A549 (cell line): ENCODE results near the gene ACACA. TPM values are rescaled to one million over a fixed set of nuclear protein-coding genes. Genes with fewer than 3 reads are reported as not detected.

Experiments used
- ATAC-seq, 2 experiments: fragments of 200-7000 bp in 1 of 2; fragments of >200 bp in 1 of 2; cut with Nextera tagmentation in 1 of 2; cut with Tn5 transposase in 1 of 2; 3 replicates each; pipeline versions ENCODE4 v1.8.0 to v1.9.1; 2018 to 2020; ENCODE audit warnings: mild to moderate bottlenecking in 1 of 2, moderate library complexity in 1 of 2
- CTCF ChIA-PET: fragments of 300-600 bp; sonication (Branson Sonifier 250); formaldehyde crosslinking; extraction: SDS; loops from one replicate; lab custom pipeline; 2021; ENCODE audit warnings: antibody characterized with exemption, inconsistent platforms; lab: Yijun Ruan, JAX
- POLR2A ChIA-PET: fragments of 350-600 bp; formaldehyde crosslinking; extraction: SDS; loops from one replicate; lab custom pipeline; 2021; ENCODE audit warnings: antibody characterized with exemption, inconsistent platforms; lab: Yijun Ruan, JAX
- DNase-seq, 2 experiments: peaks; one replicate each; pipeline versions ENCODE4 v3.0.0 to v3.0.0-alpha.2; 2011 to 2016; ENCODE audit warnings: low read depth in 1 of 2, low spot score in 1 of 2
- FAIRE-seq: peaks from 2 replicates; lab custom pipeline; 2011; peaks lifted over from hg19 to GRCh38; lab: Jason Lieb, UNC
- H3K27ac ChIP-seq, 2 experiments: fragments of >200 bp; sonication (Bioruptor Twin); formaldehyde crosslinking; 3 replicates each; pipeline ENCODE4 v1.5.1; 2016 to 2017
- H3K4me1 ChIP-seq: fragments of >200 bp; sonication (Bioruptor Twin); formaldehyde crosslinking; 3 replicates; pipeline ENCODE4 v1.6.1; 2016
- H3K4me2 ChIP-seq: fragments of >200 bp; sonication (Bioruptor Twin); formaldehyde crosslinking; 3 replicates; pipeline ENCODE4 v1.6.1; 2016
- H3K4me3 ChIP-seq: fragments of >200 bp; sonication (Bioruptor Twin); formaldehyde crosslinking; 3 replicates; pipeline ENCODE4 v1.5.1; 2016
- H3K9me3 ChIP-seq: fragments of >200 bp; sonication (Bioruptor Twin); formaldehyde crosslinking; 3 replicates; pipeline ENCODE4 v1.6.1; 2016
- BHLHE40 ChIP-seq: IDR thresholded peaks from 2 replicates; pipeline ENCODE4 v1.6.1; 2012; ENCODE audit warnings: low read depth, low read length, inconsistent platforms
- CHD4 ChIP-seq: fragments of 200-600 bp; sonication (generic); IDR thresholded peaks from 2 replicates; pipeline ENCODE4 v1.6.1; 2016; ENCODE audit warnings: antibody characterized with exemption, mild to moderate bottlenecking, borderline replicate concordance
- EHF ChIP-seq: fragments of 250-450 bp; sonication (Bioruptor Pico); IDR thresholded peaks from 2 replicates; pipeline ENCODE4 v1.5.0; 2020; ENCODE audit warnings: mild to moderate bottlenecking
- EHMT2 ChIP-seq: fragments of 200-600 bp; sonication (generic); IDR thresholded peaks from 2 replicates; pipeline ENCODE4 v1.6.1; 2016; ENCODE audit warnings: antibody characterized with exemption, low read depth, mild to moderate bottlenecking, moderate library complexity
- FOXS1 ChIP-seq: fragments of 250-450 bp; sonication (Bioruptor Pico); IDR thresholded peaks from 2 replicates; pipeline ENCODE4 v1.5.0; 2020; ENCODE audit warnings: mild to moderate bottlenecking, moderate library complexity
- HDAC2 ChIP-seq: fragments of 200-600 bp; sonication (generic); IDR thresholded peaks from 2 replicates; pipeline ENCODE4 v1.6.1; 2016
- HEYL ChIP-seq: fragments of 250-450 bp; sonication (Bioruptor Pico); IDR thresholded peaks from 2 replicates; pipeline ENCODE4 v1.8.0; 2021; ENCODE audit warnings: mild to moderate bottlenecking, moderate library complexity
- JUNB ChIP-seq: fragments of >200 bp; sonication (Bioruptor Twin); formaldehyde crosslinking; IDR thresholded peaks from 2 replicates; pipeline ENCODE4 v1.6.1; 2016
- KDM1A ChIP-seq: fragments of 200-600 bp; sonication (generic); IDR thresholded peaks from 2 replicates; pipeline ENCODE4 v1.6.1; 2016; ENCODE audit warnings: low read depth, mild to moderate bottlenecking
- NPAS2 ChIP-seq: fragments of 250-450 bp; sonication (Bioruptor Pico); IDR thresholded peaks from 2 replicates; pipeline ENCODE4 v1.8.0; 2022; ENCODE audit warnings: mild to moderate bottlenecking, moderate library complexity, borderline replicate concordance
- POLR2A ChIP-seq: IDR thresholded peaks from 2 replicates; pipeline ENCODE4 v1.6.1; 2012; ENCODE audit warnings: mild to moderate bottlenecking, low read length
- RAD21 ChIP-seq, 2 experiments: fragments of >200 bp in 1 of 2; sonication (Bioruptor Twin) in 1 of 2; formaldehyde crosslinking in 1 of 2; IDR thresholded peaks in 1 of 2; conservative IDR thresholded peaks in 1 of 2; 2 replicates in 1 of 2; 3 replicates in 1 of 2; pipeline ENCODE4 v1.6.1; 2012 to 2018; ENCODE audit warnings: inconsistent platforms in 1 of 2
- RARB ChIP-seq: fragments of 250-450 bp; sonication (Bioruptor Pico); IDR thresholded peaks from 2 replicates; pipeline ENCODE4 v1.8.0; 2021; ENCODE audit warnings: mild to moderate bottlenecking, moderate library complexity
- RCOR1 ChIP-seq: fragments of 150-350 bp; IDR thresholded peaks from 2 replicates; pipeline ENCODE4 v1.6.1; 2014; ENCODE audit warnings: antibody characterized with exemption, low read length, low read depth
- RFX5 ChIP-seq: fragments of 450-650 bp; IDR thresholded peaks from 2 replicates; pipeline ENCODE4 v1.7.1; 2014; ENCODE audit warnings: antibody characterized with exemption, mild to moderate bottlenecking, moderate library complexity
- RNF2 ChIP-seq: fragments of 200-600 bp; sonication (generic); IDR thresholded peaks from 2 replicates; pipeline ENCODE4 v1.6.1; 2016; ENCODE audit warnings: low read depth, mild to moderate bottlenecking, antibody characterized with exemption, moderate library complexity, borderline replicate concordance
- TP53 ChIP-seq: fragments of 250-450 bp; sonication (Bioruptor Pico); IDR thresholded peaks from 2 replicates; pipeline ENCODE4 v1.5.0; 2021; ENCODE audit warnings: mild to moderate bottlenecking, moderate library complexity
- WGBS: methylation state at CpG from one replicate; pipeline ENCODE4 v1.1.6; 2017; ENCODE audit errors: missing lambda C conversion rate; 5-methylcytosine and 5-hydroxymethylcytosine counted together
- polyA plus RNA-seq, 4 experiments: library from polyadenylated mRNA; depleted of rRNA in 3 of 4; stranded (reverse); fragments of >200 nt; fragmentation: RNase III in 1 of 4; extraction: RNeasy Plus Mini Kit Qiagen cat#74134 plus additional on column Dnase treatment in 1 of 4; gene quantifications; 2 replicates in 3 of 4; 3 replicates in 1 of 4; pipeline ENCODE4 v1.2.3, GENCODE V29; 2011 to 2017
- TF ChIP-seq, protein P1 (sequence below): IDR thresholded peaks from 2 replicates; pipeline ENCODE4 v1.6.1; 2012
- TF ChIP-seq, protein P2 (sequence below): fragments of 250-450 bp; sonication (Bioruptor Pico); IDR thresholded peaks from 2 replicates; pipeline ENCODE4 v1.5.0; 2020; ENCODE audit warnings: low read depth, mild to moderate bottlenecking, moderate library complexity
- TF ChIP-seq, protein P3 (sequence below): fragments of >200 bp; sonication (Bioruptor Twin); formaldehyde crosslinking; IDR thresholded peaks from 3 replicates; pipeline ENCODE4 v1.5.1; 2016
- TF ChIP-seq, protein P4 (sequence below): IDR thresholded peaks from 2 replicates; pipeline ENCODE4 v1.6.1; 2012; ENCODE audit warnings: low read depth, borderline replicate concordance
- TF ChIP-seq, protein P5 (sequence below): fragments of 250-450 bp; sonication (Bioruptor Pico); IDR thresholded peaks from 2 replicates; pipeline ENCODE4 v1.5.0; 2021; ENCODE audit warnings: mild to moderate bottlenecking, moderate library complexity, borderline replicate concordance
- TF ChIP-seq, protein P6 (sequence below): fragments of 150-350 bp; IDR thresholded peaks from 2 replicates; pipeline ENCODE4 v1.6.1; 2014; ENCODE audit warnings: low read depth, mild to moderate bottlenecking, low read length

Gene ACACA
- polyA plus RNA-seq, 2 of the 4 experiments (the other 2 are of a cell fraction), result 51.8 to 112 TPM

DNA sequence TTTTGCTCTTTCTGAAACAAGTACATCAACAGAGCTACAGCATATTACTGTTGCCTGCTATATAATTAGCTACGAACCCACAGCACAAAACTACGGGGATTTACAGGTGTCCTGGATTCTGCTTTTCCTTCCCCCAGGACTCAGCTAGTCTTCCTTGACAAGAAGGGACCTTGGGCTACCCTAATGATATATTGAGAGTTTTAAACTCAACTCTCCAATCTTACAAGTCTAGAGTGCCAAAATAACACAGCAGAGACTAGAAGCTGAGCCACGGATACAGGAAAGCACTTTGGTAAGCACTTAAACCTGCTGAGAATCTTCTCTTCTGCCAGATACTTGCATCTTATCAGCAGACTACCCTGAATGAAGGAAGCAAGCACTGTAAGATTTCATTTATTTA, 192.2 kb downstream of the ACACA start:
- DNase-seq (no peak), FAIRE-seq (no peak), ATAC-seq (no peak)
- TF ChIP-seq, protein P1, sequence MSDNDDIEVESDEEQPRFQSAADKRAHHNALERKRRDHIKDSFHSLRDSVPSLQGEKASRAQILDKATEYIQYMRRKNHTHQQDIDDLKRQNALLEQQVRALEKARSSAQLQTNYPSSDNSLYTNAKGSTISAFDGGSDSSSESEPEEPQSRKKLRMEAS, result no peak
- TF ChIP-seq, protein P2, sequence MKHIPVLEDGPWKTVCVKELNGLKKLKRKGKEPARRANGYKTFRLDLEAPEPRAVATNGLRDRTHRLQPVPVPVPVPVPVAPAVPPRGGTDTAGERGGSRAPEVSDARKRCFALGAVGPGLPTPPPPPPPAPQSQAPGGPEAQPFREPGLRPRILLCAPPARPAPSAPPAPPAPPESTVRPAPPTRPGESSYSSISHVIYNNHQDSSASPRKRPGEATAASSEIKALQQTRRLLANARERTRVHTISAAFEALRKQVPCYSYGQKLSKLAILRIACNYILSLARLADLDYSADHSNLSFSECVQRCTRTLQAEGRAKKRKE (CRISPR knock-in tag), result no peak
- TF ChIP-seq JUNB (no peak), EHF (CRISPR knock-in tag) (no peak), RFX5 (no peak)
- H3K4me3 ChIP-seq, result no peak overlapping the region
- no peak overlapping the region for H3K27ac ChIP-seq
- no peaks in the 10 kb centered on the region for H3K9me3 ChIP-seq
- 94% methylated on average over 3 of the region's 3 CpGs for WGBS
- no peaks in the 10 kb centered on the region for H3K4me1 ChIP-seq
- ChIA-PET CTCF (interaction anchor here (0.8 to 3.8 kb wide), 8 partner anchors 10 to 589 kb away, joined by 3 to 14 read pairs (median 4); no protein-coding TSS in a partner anchor), POLR2A (interaction anchor here (0.6 kb wide), 1 partner anchor 72 kb away, joined by 3 read pairs; no protein-coding TSS in a partner anchor)
- no peak overlapping the region for H3K4me2 ChIP-seq

DNA sequence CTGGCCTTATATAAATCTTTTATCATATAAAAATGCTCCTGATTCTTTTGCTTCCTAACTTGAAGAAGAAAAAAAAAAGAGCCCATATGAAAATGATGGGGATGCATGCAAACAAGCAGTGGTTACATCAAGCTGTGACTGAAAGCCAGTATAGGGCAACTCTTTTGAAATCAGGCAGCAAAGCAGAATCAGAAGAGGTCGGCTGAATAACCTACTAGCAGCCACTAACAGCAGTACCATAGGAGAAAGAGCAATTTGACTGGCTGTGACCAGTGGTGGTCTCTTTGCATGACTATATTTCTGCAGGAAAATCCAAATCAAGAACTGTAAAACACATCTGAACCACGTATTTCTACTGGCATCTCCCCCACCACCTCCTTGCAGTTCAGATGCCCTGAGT, 192.7 kb downstream of the ACACA start:
- TF ChIP-seq EHF (CRISPR knock-in tag) (no peak), TP53 (no peak), RNF2 (no peak), RARB (CRISPR knock-in tag) (no peak), FOXS1 (no peak), HDAC2 (no peak), KDM1A (no peak)
- TF ChIP-seq, protein P3, sequence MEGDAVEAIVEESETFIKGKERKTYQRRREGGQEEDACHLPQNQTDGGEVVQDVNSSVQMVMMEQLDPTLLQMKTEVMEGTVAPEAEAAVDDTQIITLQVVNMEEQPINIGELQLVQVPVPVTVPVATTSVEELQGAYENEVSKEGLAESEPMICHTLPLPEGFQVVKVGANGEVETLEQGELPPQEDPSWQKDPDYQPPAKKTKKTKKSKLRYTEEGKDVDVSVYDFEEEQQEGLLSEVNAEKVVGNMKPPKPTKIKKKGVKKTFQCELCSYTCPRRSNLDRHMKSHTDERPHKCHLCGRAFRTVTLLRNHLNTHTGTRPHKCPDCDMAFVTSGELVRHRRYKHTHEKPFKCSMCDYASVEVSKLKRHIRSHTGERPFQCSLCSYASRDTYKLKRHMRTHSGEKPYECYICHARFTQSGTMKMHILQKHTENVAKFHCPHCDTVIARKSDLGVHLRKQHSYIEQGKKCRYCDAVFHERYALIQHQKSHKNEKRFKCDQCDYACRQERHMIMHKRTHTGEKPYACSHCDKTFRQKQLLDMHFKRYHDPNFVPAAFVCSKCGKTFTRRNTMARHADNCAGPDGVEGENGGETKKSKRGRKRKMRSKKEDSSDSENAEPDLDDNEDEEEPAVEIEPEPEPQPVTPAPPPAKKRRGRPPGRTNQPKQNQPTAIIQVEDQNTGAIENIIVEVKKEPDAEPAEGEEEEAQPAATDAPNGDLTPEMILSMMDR, result no peak
- ATAC-seq (no peak), FAIRE-seq (no peak), DNase-seq (no peak)
- no peak overlapping the region for H3K4me2 ChIP-seq
- WGBS, result 87% methylated on average over 2 of the region's 2 CpGs
- no peaks in the 10 kb centered on the region for H3K4me1 ChIP-seq
- H3K4me3 ChIP-seq, result no peak overlapping the region
- H3K27ac ChIP-seq, result no peak overlapping the region
- CTCF ChIA-PET, result interaction anchor here (0.8 to 3.8 kb wide), 8 partner anchors 10 to 588 kb away, joined by 3 to 14 read pairs (median 4); no protein-coding TSS in a partner anchor
- POLR2A ChIA-PET, result no interaction called here
- H3K9me3 ChIP-seq, result no peaks in the 10 kb centered on the region

DNA sequence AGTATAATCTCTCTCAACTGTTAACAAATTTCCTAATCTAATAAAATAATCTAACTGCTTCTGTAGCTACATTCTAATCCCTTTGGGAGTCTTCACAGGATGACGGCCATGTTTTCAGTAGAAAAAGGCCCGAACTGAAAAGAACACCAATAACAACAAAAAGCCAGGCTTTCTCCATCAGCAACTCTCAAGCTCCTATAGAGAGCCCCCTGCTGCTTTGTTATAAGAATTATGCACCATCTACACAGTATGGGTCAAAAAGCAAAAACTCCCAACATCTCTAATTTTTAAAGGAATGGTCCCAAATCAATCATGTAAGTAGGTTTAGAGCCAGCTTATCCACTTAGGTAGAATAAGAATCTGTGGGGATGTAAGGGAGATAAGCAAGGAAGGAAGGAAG, 194.5 kb downstream of the ACACA start:
- FAIRE-seq (no peak), DNase-seq (no peak), ATAC-seq (peak in 1 of 2 experiments; percentile 53; a peak in 2 of 6 replicates)
- CTCF ChIA-PET, result interaction anchor here (1.3 to 3.8 kb wide), 3 partner anchors 12 to 573 kb away, joined by 3 to 14 read pairs (median 5); no protein-coding TSS in a partner anchor
- H3K4me1 ChIP-seq, result no peaks in the 10 kb centered on the region
- H3K27ac ChIP-seq, result no peak overlapping the region
- H3K4me2 ChIP-seq, result no peak overlapping the region
- no peaks in the 10 kb centered on the region for H3K9me3 ChIP-seq
- 0 out of 5 replicates have a peak, but pooled peaks of 1 of the 2 experiments have one; percentile 5 for TF ChIP-seq RAD21 (conservative IDR thresholded peaks at IDR 0.05 in 1 of 2, IDR thresholded peaks at IDR 0.05 in 1 of 2)
- TF ChIP-seq RCOR1, result no peak
- POLR2A ChIA-PET, result no interaction called here
- 95% methylated on average over 2 of the region's 2 CpGs for WGBS
- no peak overlapping the region for H3K4me3 ChIP-seq

DNA sequence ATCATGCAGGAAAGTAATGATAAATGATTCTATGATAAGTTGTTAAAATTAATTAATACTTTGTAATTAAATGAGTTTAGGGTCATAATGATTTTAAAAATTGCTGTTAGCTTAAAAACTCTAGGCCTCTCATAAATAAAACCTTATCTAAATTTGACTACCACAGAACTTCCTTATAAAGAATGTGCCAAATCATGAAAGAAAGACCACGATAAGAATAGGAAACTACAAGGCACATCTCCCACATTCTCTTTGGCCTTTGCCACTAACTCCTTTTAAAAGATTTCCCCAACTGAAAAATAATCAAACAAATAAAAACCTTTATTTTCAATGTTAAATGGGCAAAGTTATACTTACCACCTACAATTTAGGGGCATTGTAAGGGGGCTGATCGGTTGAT, 195.5 kb downstream of the ACACA start:
- no peak for FAIRE-seq
- H3K4me2 ChIP-seq, result no peak overlapping the region
- ATAC-seq, result no peak
- H3K27ac ChIP-seq, result no peak overlapping the region
- CTCF ChIA-PET, result interaction anchor here (0.5 to 2.1 kb wide), 10 partner anchors 13 to 608 kb away, joined by 3 to 6 read pairs (median 3); no protein-coding TSS in a partner anchor
- no peaks in the 10 kb centered on the region for H3K9me3 ChIP-seq
- no peak for DNase-seq
- H3K4me1 ChIP-seq, result no peaks in the 10 kb centered on the region
- WGBS, result 94% methylated on average over 2 of the region's 2 CpGs
- POLR2A ChIA-PET, result interaction anchor here (0.6 kb wide), 1 partner anchor 333 kb away, joined by 3 read pairs; no protein-coding TSS in a partner anchor
- no peak overlapping the region for H3K4me3 ChIP-seq
- TF ChIP-seq, protein P4, sequence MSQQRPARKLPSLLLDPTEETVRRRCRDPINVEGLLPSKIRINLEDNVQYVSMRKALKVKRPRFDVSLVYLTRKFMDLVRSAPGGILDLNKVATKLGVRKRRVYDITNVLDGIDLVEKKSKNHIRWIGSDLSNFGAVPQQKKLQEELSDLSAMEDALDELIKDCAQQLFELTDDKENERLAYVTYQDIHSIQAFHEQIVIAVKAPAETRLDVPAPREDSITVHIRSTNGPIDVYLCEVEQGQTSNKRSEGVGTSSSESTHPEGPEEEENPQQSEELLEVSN, result no peak
- TF ChIP-seq CHD4 (no peak), EHMT2 (no peak), POLR2A (no peak), HEYL (CRISPR knock-in tag) (no peak), BHLHE40 (no peak), NPAS2 (no peak)
- TF ChIP-seq, protein P5, sequence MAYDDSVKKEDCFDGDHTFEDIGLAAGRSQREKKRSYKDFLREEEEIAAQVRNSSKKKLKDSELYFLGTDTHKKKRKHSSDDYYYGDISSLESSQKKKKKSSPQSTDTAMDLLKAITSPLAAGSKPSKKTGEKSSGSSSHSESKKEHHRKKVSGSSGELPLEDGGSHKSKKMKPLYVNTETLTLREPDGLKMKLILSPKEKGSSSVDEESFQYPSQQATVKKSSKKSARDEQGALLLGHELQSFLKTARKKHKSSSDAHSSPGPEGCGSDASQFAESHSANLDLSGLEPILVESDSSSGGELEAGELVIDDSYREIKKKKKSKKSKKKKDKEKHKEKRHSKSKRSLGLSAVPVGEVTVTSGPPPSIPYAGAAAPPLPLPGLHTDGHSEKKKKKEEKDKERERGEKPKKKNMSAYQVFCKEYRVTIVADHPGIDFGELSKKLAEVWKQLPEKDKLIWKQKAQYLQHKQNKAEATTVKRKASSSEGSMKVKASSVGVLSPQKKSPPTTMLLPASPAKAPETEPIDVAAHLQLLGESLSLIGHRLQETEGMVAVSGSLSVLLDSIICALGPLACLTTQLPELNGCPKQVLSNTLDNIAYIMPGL (CRISPR knock-in tag), result no peak
- TF ChIP-seq, protein P6, sequence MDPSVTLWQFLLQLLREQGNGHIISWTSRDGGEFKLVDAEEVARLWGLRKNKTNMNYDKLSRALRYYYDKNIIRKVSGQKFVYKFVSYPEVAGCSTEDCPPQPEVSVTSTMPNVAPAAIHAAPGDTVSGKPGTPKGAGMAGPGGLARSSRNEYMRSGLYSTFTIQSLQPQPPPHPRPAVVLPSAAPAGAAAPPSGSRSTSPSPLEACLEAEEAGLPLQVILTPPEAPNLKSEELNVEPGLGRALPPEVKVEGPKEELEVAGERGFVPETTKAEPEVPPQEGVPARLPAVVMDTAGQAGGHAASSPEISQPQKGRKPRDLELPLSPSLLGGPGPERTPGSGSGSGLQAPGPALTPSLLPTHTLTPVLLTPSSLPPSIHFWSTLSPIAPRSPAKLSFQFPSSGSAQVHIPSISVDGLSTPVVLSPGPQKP, result no peak
- TF ChIP-seq, protein P2 (CRISPR knock-in tag), result no peak
